COLO668 (cell line): Measurements from ENCODE around the gene ENDOD1.
A peak's percentile ranks its signal among the peaks of the same experiment; 100 is the strongest.
"Not testable (repeated sequence)": the region's sequence is repeated elsewhere in the genome, so short reads cannot be mapped to it uniquely, and the experiment has no call there.

ENCODE experiments used
- DNase-seq: peaks from one replicate; lab custom pipeline; 2025; ENCODE audit not compliant: unreplicated experiment; lab: John Stamatoyannopoulos, UW

The ENDOD1 gene

GRCh38 chr11:95089620-95090542 is at the start of gene ENDOD1:
Gene ENDOD1 (plus strand): TSS chr11:95089846. CDS start chr11:95089928, 82 bp downstream.
- peak; percentile 84 for DNase-seq

- no peak for DNase-seq
Observed at GRCh38 chr11:95042239-95042638, 47.4 kb upstream of the ENDOD1 start.

- no peak for DNase-seq
Observed at GRCh38 chr11:95042906-95043305, 46.7 kb upstream of the ENDOD1 start.

- DNase-seq = no peak
Observed at GRCh38 chr11:95044010-95044409, 45.6 kb upstream of the ENDOD1 start.

- DNase-seq = no peak
Observed at GRCh38 chr11:95045812-95046211, 43.8 kb upstream of the ENDOD1 start.

- not testable (repeated sequence) for DNase-seq
Observed at GRCh38 chr11:95049122-95049521, 40.5 kb upstream of the ENDOD1 start, which contains the start of gene KDM4F. Gene KDM4F (plus strand): TSS chr11:95049422.

GRCh38 chr11:95050595-95051202 is 38.9 kb upstream of the ENDOD1 start:
- no peak for DNase-seq

- no peak for DNase-seq
Observed at GRCh38 chr11:95054356-95054755, 35.3 kb upstream of the ENDOD1 start.

- DNase-seq = no peak
Observed at GRCh38 chr11:95055283-95055897, 34.3 kb upstream of the ENDOD1 start.

GRCh38 chr11:95057959-95058358 is 31.7 kb upstream of the ENDOD1 start:
- no peak for DNase-seq

GRCh38 chr11:95058621-95059020 is 31.0 kb upstream of the ENDOD1 start:
- DNase-seq = no peak

GRCh38 chr11:95059046-95059445 is 30.6 kb upstream of the ENDOD1 start:
- DNase-seq = no peak

- no peak for DNase-seq
Observed at GRCh38 chr11:95065336-95065735, 24.3 kb upstream of the ENDOD1 start.

- DNase-seq = no peak
Observed at GRCh38 chr11:95066716-95067038, 23.0 kb upstream of the ENDOD1 start, which contains the start of gene SRSF8. Gene SRSF8 (plus strand): TSS chr11:95066919. CDS start chr11:95067227, 308 bp downstream.

GRCh38 chr11:95067039-95067840 is 22.4 kb upstream of the ENDOD1 start:
- DNase-seq = peak; percentile 83

- DNase-seq = no peak
Observed at GRCh38 chr11:95067841-95068219, 21.8 kb upstream of the ENDOD1 start.

GRCh38 chr11:95068549-95068948 is 21.1 kb upstream of the ENDOD1 start:
- DNase-seq = peak; percentile 72

- no peak for DNase-seq
Observed at GRCh38 chr11:95070471-95070870, 19.2 kb upstream of the ENDOD1 start.

- DNase-seq = no peak
Observed at GRCh38 chr11:95072948-95073347, 16.7 kb upstream of the ENDOD1 start.

- peak; percentile 8 for DNase-seq
Observed at GRCh38 chr11:95074792-95075563, 14.7 kb upstream of the ENDOD1 start.
